ENCODE results near the gene MED25.

DNA sequence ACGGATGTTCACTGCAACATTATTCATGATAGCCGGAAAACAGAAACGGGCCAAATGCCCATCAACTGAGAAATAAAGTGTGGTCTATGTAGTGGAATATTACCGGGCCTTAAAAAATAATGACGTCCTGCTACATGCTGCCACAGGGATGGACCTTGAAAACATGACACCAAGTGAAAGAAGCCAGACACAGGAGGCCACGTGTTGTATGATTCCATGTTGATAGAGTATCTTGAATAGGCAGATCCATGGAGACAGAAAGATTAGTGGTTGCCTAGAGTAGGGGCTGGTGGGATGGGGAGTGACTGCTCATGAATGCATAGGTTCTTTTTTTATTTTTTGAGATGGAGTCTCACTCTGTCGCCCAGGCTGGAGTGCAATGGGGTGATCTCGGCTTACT lies 47.6 kb upstream of the MED25 start:
- TF ChIP-seq, protein P1, sequence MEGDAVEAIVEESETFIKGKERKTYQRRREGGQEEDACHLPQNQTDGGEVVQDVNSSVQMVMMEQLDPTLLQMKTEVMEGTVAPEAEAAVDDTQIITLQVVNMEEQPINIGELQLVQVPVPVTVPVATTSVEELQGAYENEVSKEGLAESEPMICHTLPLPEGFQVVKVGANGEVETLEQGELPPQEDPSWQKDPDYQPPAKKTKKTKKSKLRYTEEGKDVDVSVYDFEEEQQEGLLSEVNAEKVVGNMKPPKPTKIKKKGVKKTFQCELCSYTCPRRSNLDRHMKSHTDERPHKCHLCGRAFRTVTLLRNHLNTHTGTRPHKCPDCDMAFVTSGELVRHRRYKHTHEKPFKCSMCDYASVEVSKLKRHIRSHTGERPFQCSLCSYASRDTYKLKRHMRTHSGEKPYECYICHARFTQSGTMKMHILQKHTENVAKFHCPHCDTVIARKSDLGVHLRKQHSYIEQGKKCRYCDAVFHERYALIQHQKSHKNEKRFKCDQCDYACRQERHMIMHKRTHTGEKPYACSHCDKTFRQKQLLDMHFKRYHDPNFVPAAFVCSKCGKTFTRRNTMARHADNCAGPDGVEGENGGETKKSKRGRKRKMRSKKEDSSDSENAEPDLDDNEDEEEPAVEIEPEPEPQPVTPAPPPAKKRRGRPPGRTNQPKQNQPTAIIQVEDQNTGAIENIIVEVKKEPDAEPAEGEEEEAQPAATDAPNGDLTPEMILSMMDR (IDR thresholded peaks at IDR 0.05), result no peak
- TF ChIP-seq EP300 (IDR thresholded peaks at IDR 0.05), result no peak

Measured in A549 (cell line).